ENCODE results near the gene SPTBN1.

GRCh38 chr2:54655046-54655809, 199.1 kb downstream of the SPTBN1 start:
- TF ChIP-seq MAFK (IDR thresholded peaks at IDR 0.05; ENCODE audit: low read depth, low read length) (no peak), MXI1 (IDR thresholded peaks at IDR 0.05; ENCODE audit: borderline replicate concordance, low read depth, low read length) (no peak), CTCF (conservative IDR thresholded peaks at IDR 0.05; ENCODE audit: low read depth, low read length) (no peak), RCOR1 (IDR thresholded peaks at IDR 0.05; ENCODE audit: insufficient replicate concordance, low read length) (no peak), NFE2L2 (IDR thresholded peaks at IDR 0.05; ENCODE audit: low read depth, low read length) (no peak), POLR2A (IDR thresholded peaks at IDR 0.05; ENCODE audit: low read depth, low read length) (no peak), SMC3 (IDR thresholded peaks at IDR 0.05; ENCODE audit: low read depth, low read length) (no peak), RAD21 (IDR thresholded peaks at IDR 0.05; ENCODE audit: low read length) (no peak)

All from IMR-90 (cell line).